GM12878 (cell line): ENCODE measurements around the gene PSMB7. TPM values are rescaled to one million over a fixed set of nuclear protein-coding genes. Genes with fewer than 3 reads are reported as not detected.

ENCODE experiments used
- ATAC-seq: fragments of 200-7000 bp; cut with Tn5 transposase; 3 replicates; pipeline ENCODE4 v1.9.1; 2020; ENCODE audit warnings: mild to moderate bottlenecking, moderate library complexity
- BruUV-seq: library from RNA; stranded (reverse); fragments of 400-500 nt; replicated peaks from 2 replicates; lab custom pipeline; 2021; lab: Mats Ljungman, UMichigan
- CTCF ChIA-PET: fragments of 300-600 bp; sonication (Branson Sonifier 250); formaldehyde crosslinking; extraction: SDS; loops from one replicate; lab custom pipeline; 2021; ENCODE audit warnings: inconsistent platforms; lab: Yijun Ruan, JAX
- POLR2A ChIA-PET: fragments of 350-600 bp; formaldehyde crosslinking; extraction: SDS; loops from one replicate; lab custom pipeline; 2021; ENCODE audit warnings: inconsistent platforms; lab: Charles Lee
- RAD21 ChIA-PET: fragments of 300-600 bp; sonication (Branson Sonifier 250); formaldehyde crosslinking; loops from one replicate; lab custom pipeline; 2023; ENCODE audit warnings: antibody characterized with exemption; ENCODE audit not compliant: unreplicated experiment; lab: Charles Lee
- SMC1A ChIA-PET: fragments of 300-600 bp; sonication (Branson Sonifier 250); formaldehyde crosslinking; loops from one replicate; lab custom pipeline; 2023; ENCODE audit not compliant: unreplicated experiment, uncharacterized antibody; lab: Charles Lee
- DNase-seq: peaks from one replicate; pipeline ENCODE4 v3.0.0-alpha.2; 2011; ENCODE audit warnings: low read depth, low spot score
- FAIRE-seq: peaks from 3 replicates; lab custom pipeline; 2011; peaks lifted over from hg19 to GRCh38; lab: Jason Lieb, UNC
- H2AFZ ChIP-seq: 2 replicates; pipeline ENCODE4 v1.6.0; 2011; ENCODE audit warnings: low read depth, low read length, control low read depth; ENCODE audit not compliant: control insufficient read depth
- H3K27ac ChIP-seq: 2 replicates; pipeline ENCODE4 v1.5.1; 2011; ENCODE audit warnings: control low read depth; ENCODE audit not compliant: control insufficient read depth, insufficient read depth
- H3K27me3 ChIP-seq, 2 experiments: replicated peaks in 1 of 2; 2 replicates each; pipeline versions ENCODE4 v1.6.0 to v1.6.1; 2011; ENCODE audit warnings: low read length in 1 of 2; ENCODE audit not compliant: control insufficient read depth in 2 of 2, insufficient read depth in 2 of 2
- H3K36me3 ChIP-seq, 2 experiments: 2 replicates each; pipeline ENCODE4 v1.5.1; 2011; ENCODE audit warnings: low read length in 1 of 2; ENCODE audit not compliant: control insufficient read depth in 2 of 2, insufficient read depth in 2 of 2
- H3K4me1 ChIP-seq: 2 replicates; pipeline ENCODE4 v1.6.1; 2011; ENCODE audit warnings: mild to moderate bottlenecking, low read length, moderate library complexity, mixed read lengths; ENCODE audit not compliant: control insufficient read depth, insufficient read depth
- H3K4me2 ChIP-seq: 2 replicates; pipeline ENCODE4 v1.6.0; 2011; ENCODE audit warnings: control low read depth; ENCODE audit not compliant: control insufficient read depth, insufficient read depth
- H3K4me3 ChIP-seq: fragments of 200-600 bp; sonication (generic); 2 replicates; pipeline ENCODE4 v1.5.1; 2016
- H3K79me2 ChIP-seq: 2 replicates; pipeline ENCODE4 v1.6.0; 2011; ENCODE audit warnings: low read length; ENCODE audit not compliant: control insufficient read depth, insufficient read depth
- H3K9ac ChIP-seq: 2 replicates; pipeline ENCODE4 v1.8.0; 2011; ENCODE audit warnings: low read length, control low read depth, mixed read lengths; ENCODE audit not compliant: control insufficient read depth, insufficient read depth
- H3K9me3 ChIP-seq: replicated peaks from 3 replicates; pipeline ENCODE4 v1.5.1; 2011; ENCODE audit warnings: mild to moderate bottlenecking, low read length; ENCODE audit not compliant: control insufficient read depth, insufficient read depth
- H4K20me1 ChIP-seq: 2 replicates; pipeline ENCODE4 v1.6.0; 2011; ENCODE audit not compliant: control insufficient read depth, insufficient read depth
- CREB1 ChIP-seq: IDR thresholded peaks from 2 replicates; pipeline ENCODE4 v1.6.1; 2012; ENCODE audit warnings: low read depth, mild to moderate bottlenecking, inconsistent platforms
- EGR1 ChIP-seq, 2 experiments: IDR thresholded peaks; 1 replicate in 1 of 2; 2 replicates in 1 of 2; pipeline ENCODE4 v1.6.1; 2011 to 2012; ENCODE audit warnings: low read depth in 2 of 2, low read length in 2 of 2, borderline replicate concordance in 1 of 2, mild to moderate bottlenecking in 1 of 2, moderate library complexity in 1 of 2
- HDAC2 ChIP-seq: fragments of 200-600 bp; sonication (generic); IDR thresholded peaks from 2 replicates; pipeline ENCODE4 v1.6.1; 2017
- MLLT1 ChIP-seq: fragments of 450-650 bp; IDR thresholded peaks from 2 replicates; pipeline ENCODE4 v1.6.1; 2016; ENCODE audit warnings: mild to moderate bottlenecking
- PBX3 ChIP-seq: IDR thresholded peaks from 2 replicates; pipeline ENCODE4 v1.6.1; 2011; ENCODE audit warnings: mild to moderate bottlenecking, low read depth, low read length, moderate library complexity; ENCODE audit not compliant: insufficient replicate concordance
- POLR2A ChIP-seq: IDR thresholded peaks from 2 replicates; pipeline ENCODE4 v1.6.1; 2011; ENCODE audit warnings: low read depth, mild to moderate bottlenecking, low read length
- SKIL ChIP-seq: fragments of 450-650 bp; IDR thresholded peaks from 2 replicates; pipeline ENCODE4 v1.6.1; 2017; ENCODE audit warnings: mild to moderate bottlenecking, low read depth, inconsistent platforms; ENCODE audit not compliant: poor library complexity, severe bottlenecking
- STAT1 ChIP-seq: fragments of 450-650 bp; conservative IDR thresholded peaks from 2 replicates; pipeline ENCODE4 v1.6.1; 2014; ENCODE audit warnings: antibody characterized with exemption, mild to moderate bottlenecking
- TBL1XR1 ChIP-seq: IDR thresholded peaks from 2 replicates; pipeline ENCODE4 v1.6.1; 2012; ENCODE audit warnings: low read depth, low read length, improper control_type of control experiment
- TCF7 ChIP-seq: IDR thresholded peaks from 2 replicates; pipeline ENCODE4 v1.6.1; 2014; ENCODE audit warnings: antibody characterized with exemption, borderline replicate concordance
- ZNF274 ChIP-seq: IDR thresholded peaks from one replicate; pipeline ENCODE4 v1.8.0; 2011; ENCODE audit not compliant: insufficient read length, insufficient read depth
- WGBS: methylation state at CpG from one replicate; pipeline ENCODE4 v1.1.6; 2016; ENCODE audit warnings: low lambda C conversion rate; ENCODE audit not compliant: insufficient replicate concordance, insufficient coverage; ENCODE audit errors: missing lambda C conversion rate; 5-methylcytosine and 5-hydroxymethylcytosine counted together
- in situ Hi-C: fragments of 300-500 bp; cut with MboI; formaldehyde crosslinking; loops from 9 replicates; pipeline ENCODE4 v1.14.3; 2018; ENCODE audit warnings: mixed read lengths
- intact Hi-C: fragments of 100-400 bp; cut with micrococcal nuclease; formaldehyde crosslinking; loops from one replicate; pipeline ENCODE4 v1.14.2; 2022; ENCODE audit not compliant: unreplicated experiment
- polyA plus RNA-seq, 11 experiments: library from polyadenylated mRNA; depleted of rRNA in 4 of 11; unstranded in 6 of 11; stranded (reverse) in 5 of 11; fragments of >200 nt; fragmentation: Nextera tagmentation in 4 of 11; fragmentation: Illumina TruSeq in 1 of 11; extraction: Ambion mirVana in 4 of 11; extraction: Trizol in 1 of 11; gene quantifications; 1 replicate in 1 of 11; 2 replicates in 10 of 11; pipeline versions ENCODE4 v1.2.1 to v1.2.3, GENCODE V29; 2011 to 2016; ENCODE audit warnings: inconsistent platforms in 2 of 11, missing spikeins in 2 of 11, low read depth in 1 of 11
- total RNA-seq, 4 experiments: library from RNA; depleted of rRNA in 3 of 4; stranded (reverse); fragments of >200 nt in 3 of 4; fragmentation: Illumina TruSeq in 1 of 4; extraction: Trizol in 1 of 4; gene quantifications; 2 replicates each; pipeline versions ENCODE4 v1.2.1 to v1.2.3, GENCODE V29; 2013 to 2021

Gene PSMB7
- total and polyA plus RNA-seq, 10 of the 15 experiments (the other 5 are each of a cell fraction or from before 2014, with no cell fraction given), result 174 to 564 (median 268) TPM

GRCh38 chr9:124448019-124448418 lies 32.8 kb upstream of the PSMB7 start (continued):
- TF ChIP-seq SKIL, result no peak
- no peak for TF ChIP-seq PBX3
- TF ChIP-seq ZNF274, result no peak
- TF ChIP-seq MLLT1, result no peak

- FAIRE-seq (no peak), ATAC-seq (no peak), DNase-seq (no peak)
- ChIA-PET POLR2A (no interaction called here), RAD21 (no interaction called here), CTCF (interaction anchor here (0.5 to 1.0 kb wide), 5 partner anchors 37 to 321 kb away, joined by 3 to 5 read pairs (median 3); no protein-coding TSS in a partner anchor), SMC1A (no interaction called here)
- TF ChIP-seq POLR2A, result no peak
- TF ChIP-seq EGR1 (IDR thresholded peaks at IDR 0.05; ENCODE audit: borderline replicate concordance in 1 of 2, low read depth in 2 of 2, low read length in 2 of 2), result no peak
- no peak for TF ChIP-seq TCF7
- TF ChIP-seq STAT1, result no peak
- no peak for TF ChIP-seq HDAC2
- no peak for TF ChIP-seq TBL1XR1
- no peak for TF ChIP-seq CREB1
- 25% methylated on average over 4 of the region's 4 CpGs for WGBS
- Histone ChIP-seq H3K9me3 (peaks cover 2% of the 10 kb centered on the region; the same call in 1 of the 3 replicates), H2AFZ (no peak overlapping the region), H3K36me3 (no peaks in the 10 kb centered on the region), H3K9ac (no peak overlapping the region), H3K79me2 (no peaks in the 10 kb centered on the region), H3K27me3 (peaks cover 5 to 9% of the 10 kb centered on the region in 2 experiments; a peak in 3 of 4 replicates), H3K4me3 (no peak overlapping the region), H4K20me1 (no peaks in the 10 kb centered on the region), H3K4me2 (no peak overlapping the region), H3K27ac (no peak overlapping the region), H3K4me1 (no peaks in the 10 kb centered on the region)
- intact Hi-C loops (loop anchor here (2.0 kb wide), 1 partner anchor 28 kb away; no protein-coding TSS in a partner anchor), in situ Hi-C loops (no loop called here)
- BruUV-seq, result no TSS peak
Observed at GRCh38 chr9:124447297-124447661, 32.0 kb upstream of the PSMB7 start.
